GM12878 (cell line): ENCODE data around the gene MFSD1. TPM values are rescaled to one million over a fixed set of nuclear protein-coding genes. Genes with fewer than 3 reads are reported as not detected.

Source experiments
- ATAC-seq: fragments of 200-7000 bp; cut with Tn5 transposase; 3 replicates; pipeline ENCODE4 v1.9.1; 2020; ENCODE audit warnings: mild to moderate bottlenecking, moderate library complexity
- BruUV-seq: library from RNA; stranded (reverse); fragments of 400-500 nt; replicated peaks from 2 replicates; lab custom pipeline; 2021; lab: Mats Ljungman, UMichigan
- CTCF ChIA-PET: fragments of 300-600 bp; sonication (Branson Sonifier 250); formaldehyde crosslinking; extraction: SDS; loops from one replicate; lab custom pipeline; 2021; ENCODE audit warnings: inconsistent platforms; lab: Yijun Ruan, JAX
- POLR2A ChIA-PET: fragments of 350-600 bp; formaldehyde crosslinking; extraction: SDS; loops from one replicate; lab custom pipeline; 2021; ENCODE audit warnings: inconsistent platforms; lab: Charles Lee
- RAD21 ChIA-PET: fragments of 300-600 bp; sonication (Branson Sonifier 250); formaldehyde crosslinking; loops from one replicate; lab custom pipeline; 2023; ENCODE audit warnings: antibody characterized with exemption; ENCODE audit not compliant: unreplicated experiment; lab: Charles Lee
- SMC1A ChIA-PET: fragments of 300-600 bp; sonication (Branson Sonifier 250); formaldehyde crosslinking; loops from one replicate; lab custom pipeline; 2023; ENCODE audit not compliant: unreplicated experiment, uncharacterized antibody; lab: Charles Lee
- DNase-seq: peaks from one replicate; pipeline ENCODE4 v3.0.0-alpha.2; 2011; ENCODE audit warnings: low read depth, low spot score
- FAIRE-seq: peaks from 3 replicates; lab custom pipeline; 2011; peaks lifted over from hg19 to GRCh38; lab: Jason Lieb, UNC
- H2AFZ ChIP-seq: 2 replicates; pipeline ENCODE4 v1.6.0; 2011; ENCODE audit warnings: low read depth, low read length, control low read depth; ENCODE audit not compliant: control insufficient read depth
- H3K27ac ChIP-seq: 2 replicates; pipeline ENCODE4 v1.5.1; 2011; ENCODE audit warnings: control low read depth; ENCODE audit not compliant: control insufficient read depth, insufficient read depth
- H3K27me3 ChIP-seq, 2 experiments: replicated peaks in 1 of 2; 2 replicates each; pipeline versions ENCODE4 v1.6.0 to v1.6.1; 2011; ENCODE audit warnings: low read length in 1 of 2; ENCODE audit not compliant: control insufficient read depth in 2 of 2, insufficient read depth in 2 of 2
- H3K36me3 ChIP-seq, 2 experiments: 2 replicates each; pipeline ENCODE4 v1.5.1; 2011; ENCODE audit warnings: low read length in 1 of 2; ENCODE audit not compliant: control insufficient read depth in 2 of 2, insufficient read depth in 2 of 2
- H3K4me1 ChIP-seq: 2 replicates; pipeline ENCODE4 v1.6.1; 2011; ENCODE audit warnings: mild to moderate bottlenecking, low read length, moderate library complexity, mixed read lengths; ENCODE audit not compliant: control insufficient read depth, insufficient read depth
- H3K4me2 ChIP-seq: 2 replicates; pipeline ENCODE4 v1.6.0; 2011; ENCODE audit warnings: control low read depth; ENCODE audit not compliant: control insufficient read depth, insufficient read depth
- H3K4me3 ChIP-seq: fragments of 200-600 bp; sonication (generic); 2 replicates; pipeline ENCODE4 v1.5.1; 2016
- H3K79me2 ChIP-seq: 2 replicates; pipeline ENCODE4 v1.6.0; 2011; ENCODE audit warnings: low read length; ENCODE audit not compliant: control insufficient read depth, insufficient read depth
- H3K9ac ChIP-seq: 2 replicates; pipeline ENCODE4 v1.8.0; 2011; ENCODE audit warnings: low read length, control low read depth, mixed read lengths; ENCODE audit not compliant: control insufficient read depth, insufficient read depth
- H3K9me3 ChIP-seq: replicated peaks from 3 replicates; pipeline ENCODE4 v1.5.1; 2011; ENCODE audit warnings: mild to moderate bottlenecking, low read length; ENCODE audit not compliant: control insufficient read depth, insufficient read depth
- H4K20me1 ChIP-seq: 2 replicates; pipeline ENCODE4 v1.6.0; 2011; ENCODE audit not compliant: control insufficient read depth, insufficient read depth
- BCLAF1 ChIP-seq: fragments of 450-650 bp; IDR thresholded peaks from 2 replicates; pipeline ENCODE4 v1.6.1; 2017; ENCODE audit warnings: antibody characterized with exemption, mild to moderate bottlenecking, moderate library complexity
- BHLHE40 ChIP-seq, 2 experiments: fragments of 450-650 bp in 1 of 2; IDR thresholded peaks; 2 replicates each; pipeline ENCODE4 v1.6.1; 2011 to 2017; ENCODE audit warnings: low read depth in 2 of 2, borderline replicate concordance in 1 of 2, improper control_type of control experiment in 1 of 2, low read length in 1 of 2, mild to moderate bottlenecking in 1 of 2
- CHD4 ChIP-seq: fragments of 200-600 bp; sonication (generic); IDR thresholded peaks from 2 replicates; pipeline ENCODE4 v1.6.1; 2016; ENCODE audit warnings: mild to moderate bottlenecking
- GATAD2B ChIP-seq: fragments of 450-650 bp; conservative IDR thresholded peaks from 2 replicates; pipeline ENCODE4 v1.6.1; 2017; ENCODE audit warnings: low read depth, mild to moderate bottlenecking, moderate library complexity
- JUNB ChIP-seq: IDR thresholded peaks from 2 replicates; pipeline ENCODE4 v1.6.1; 2016; ENCODE audit warnings: antibody characterized with exemption, mild to moderate bottlenecking
- NFIC ChIP-seq: IDR thresholded peaks from 2 replicates; pipeline ENCODE4 v1.6.1; 2012; ENCODE audit warnings: low read depth, mild to moderate bottlenecking, inconsistent platforms, low read length, moderate library complexity
- NR2C1 ChIP-seq: fragments of 450-650 bp; IDR thresholded peaks from 2 replicates; pipeline ENCODE4 v1.6.1; 2017; ENCODE audit warnings: antibody characterized with exemption, mild to moderate bottlenecking, moderate library complexity
- NRF1 ChIP-seq: conservative IDR thresholded peaks from 2 replicates; pipeline ENCODE4 v1.6.1; 2011; ENCODE audit warnings: mild to moderate bottlenecking, low read depth, low read length, improper control_type of control experiment
- SMC3 ChIP-seq: IDR thresholded peaks from 2 replicates; pipeline ENCODE4 v1.6.1; 2011; ENCODE audit warnings: low read length, improper control_type of control experiment, borderline replicate concordance
- USF1 ChIP-seq: IDR thresholded peaks from 2 replicates; pipeline ENCODE4 v1.6.1; 2011; ENCODE audit warnings: borderline replicate concordance, low read depth, mild to moderate bottlenecking, moderate library complexity, mixed read lengths, low read length; ENCODE audit not compliant: insufficient read depth; ENCODE audit errors: extremely low read length
- ZBTB33 ChIP-seq: fragments of 450-650 bp; IDR thresholded peaks from 2 replicates; pipeline ENCODE4 v1.6.1; 2017; ENCODE audit warnings: mild to moderate bottlenecking
- WGBS: methylation state at CpG from one replicate; pipeline ENCODE4 v1.1.6; 2016; ENCODE audit warnings: low lambda C conversion rate; ENCODE audit not compliant: insufficient replicate concordance, insufficient coverage; ENCODE audit errors: missing lambda C conversion rate; 5-methylcytosine and 5-hydroxymethylcytosine counted together
- in situ Hi-C: fragments of 300-500 bp; cut with MboI; formaldehyde crosslinking; loops from 9 replicates; pipeline ENCODE4 v1.14.3; 2018; ENCODE audit warnings: mixed read lengths
- intact Hi-C: fragments of 100-400 bp; cut with micrococcal nuclease; formaldehyde crosslinking; loops from one replicate; pipeline ENCODE4 v1.14.2; 2022; ENCODE audit not compliant: unreplicated experiment
- polyA plus RNA-seq, 11 experiments: library from polyadenylated mRNA; depleted of rRNA in 4 of 11; unstranded in 6 of 11; stranded (reverse) in 5 of 11; fragments of >200 nt; fragmentation: Nextera tagmentation in 4 of 11; fragmentation: Illumina TruSeq in 1 of 11; extraction: Ambion mirVana in 4 of 11; extraction: Trizol in 1 of 11; gene quantifications; 1 replicate in 1 of 11; 2 replicates in 10 of 11; pipeline versions ENCODE4 v1.2.1 to v1.2.3, GENCODE V29; 2011 to 2016; ENCODE audit warnings: inconsistent platforms in 2 of 11, missing spikeins in 2 of 11, low read depth in 1 of 11
- total RNA-seq, 4 experiments: library from RNA; depleted of rRNA in 3 of 4; stranded (reverse); fragments of >200 nt in 3 of 4; fragmentation: Illumina TruSeq in 1 of 4; extraction: Trizol in 1 of 4; gene quantifications; 2 replicates each; pipeline versions ENCODE4 v1.2.1 to v1.2.3, GENCODE V29; 2013 to 2021
- TF ChIP-seq, protein P1 (sequence below): IDR thresholded peaks from 2 replicates; pipeline ENCODE4 v1.6.1; 2011; ENCODE audit warnings: low read depth, mild to moderate bottlenecking, low read length, moderate library complexity, borderline replicate concordance; ENCODE audit errors: extremely low read depth
- TF ChIP-seq, protein P2 (sequence below): fragments of 150-350 bp; IDR thresholded peaks from 2 replicates; pipeline ENCODE4 v1.6.1; 2016; ENCODE audit warnings: low read depth, low read length

Gene MFSD1
- total and polyA plus RNA-seq, 10 of the 15 experiments (the other 5 are each of a cell fraction or from before 2014, with no cell fraction given): 7.3 to 41.7 (median 28.6) TPM

- H3K9me3 ChIP-seq: no peaks in the 10 kb centered on the region
- H3K4me3 ChIP-seq: no peak overlapping the region
- no peak for DNase-seq
- CTCF ChIA-PET: no interaction called here
- no peak overlapping the region for H3K27ac ChIP-seq
- no peak overlapping the region for H3K4me2 ChIP-seq
- ATAC-seq: no peak
- H3K36me3 ChIP-seq: no peaks in the 10 kb centered on the region
- no peaks in the 10 kb centered on the region for H3K79me2 ChIP-seq
- H3K27me3 ChIP-seq: no peaks in the 10 kb centered on the region
- no peak for FAIRE-seq
- SMC1A ChIA-PET: no interaction called here
- POLR2A ChIA-PET: no interaction called here
- RAD21 ChIA-PET: interaction anchor here (1.0 kb wide), 1 partner anchor 118 kb away, joined by 3 read pairs; no protein-coding TSS in a partner anchor
- no TSS peak for BruUV-seq
- in situ Hi-C loops: no loop called here
- intact Hi-C loops: no loop called here
- H2AFZ ChIP-seq: no peak overlapping the region
- no peaks in the 10 kb centered on the region for H3K4me1 ChIP-seq
- H4K20me1 ChIP-seq: no peaks in the 10 kb centered on the region
- H3K9ac ChIP-seq: no peak overlapping the region
- WGBS: 82% methylated on average over 10 of the region's 10 CpGs
- no peak for TF ChIP-seq BHLHE40 (IDR thresholded peaks at IDR 0.05; ENCODE audit: borderline replicate concordance in 1 of 2, low read depth in 2 of 2, low read length in 1 of 2)
- TF ChIP-seq JUNB: no peak
- no peak for TF ChIP-seq USF1
- TF ChIP-seq, protein P1, sequence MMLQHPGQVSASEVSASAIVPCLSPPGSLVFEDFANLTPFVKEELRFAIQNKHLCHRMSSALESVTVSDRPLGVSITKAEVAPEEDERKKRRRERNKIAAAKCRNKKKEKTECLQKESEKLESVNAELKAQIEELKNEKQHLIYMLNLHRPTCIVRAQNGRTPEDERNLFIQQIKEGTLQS: no peak
- TF ChIP-seq ZBTB33: no peak
- no peak for TF ChIP-seq NRF1
- TF ChIP-seq SMC3: no peak
- no peak for TF ChIP-seq CHD4
- no peak for TF ChIP-seq BCLAF1
- TF ChIP-seq, protein P2, sequence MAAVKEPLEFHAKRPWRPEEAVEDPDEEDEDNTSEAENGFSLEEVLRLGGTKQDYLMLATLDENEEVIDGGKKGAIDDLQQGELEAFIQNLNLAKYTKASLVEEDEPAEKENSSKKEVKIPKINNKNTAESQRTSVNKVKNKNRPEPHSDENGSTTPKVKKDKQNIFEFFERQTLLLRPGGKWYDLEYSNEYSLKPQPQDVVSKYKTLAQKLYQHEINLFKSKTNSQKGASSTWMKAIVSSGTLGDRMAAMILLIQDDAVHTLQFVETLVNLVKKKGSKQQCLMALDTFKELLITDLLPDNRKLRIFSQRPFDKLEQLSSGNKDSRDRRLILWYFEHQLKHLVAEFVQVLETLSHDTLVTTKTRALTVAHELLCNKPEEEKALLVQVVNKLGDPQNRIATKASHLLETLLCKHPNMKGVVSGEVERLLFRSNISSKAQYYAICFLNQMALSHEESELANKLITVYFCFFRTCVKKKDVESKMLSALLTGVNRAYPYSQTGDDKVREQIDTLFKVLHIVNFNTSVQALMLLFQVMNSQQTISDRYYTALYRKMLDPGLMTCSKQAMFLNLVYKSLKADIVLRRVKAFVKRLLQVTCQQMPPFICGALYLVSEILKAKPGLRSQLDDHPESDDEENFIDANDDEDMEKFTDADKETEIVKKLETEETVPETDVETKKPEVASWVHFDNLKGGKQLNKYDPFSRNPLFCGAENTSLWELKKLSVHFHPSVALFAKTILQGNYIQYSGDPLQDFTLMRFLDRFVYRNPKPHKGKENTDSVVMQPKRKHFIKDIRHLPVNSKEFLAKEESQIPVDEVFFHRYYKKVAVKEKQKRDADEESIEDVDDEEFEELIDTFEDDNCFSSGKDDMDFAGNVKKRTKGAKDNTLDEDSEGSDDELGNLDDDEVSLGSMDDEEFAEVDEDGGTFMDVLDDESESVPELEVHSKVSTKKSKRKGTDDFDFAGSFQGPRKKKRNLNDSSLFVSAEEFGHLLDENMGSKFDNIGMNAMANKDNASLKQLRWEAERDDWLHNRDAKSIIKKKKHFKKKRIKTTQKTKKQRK: no peak
- TF ChIP-seq GATAD2B: no peak
- no peak for TF ChIP-seq NR2C1
- no peak for TF ChIP-seq NFIC
Observed at GRCh38 chr3:158769952-158770740, 31.7 kb upstream of the MFSD1 start.
